Testis (tissue), 3 donors: Measurements from ENCODE around the gene MRPS25. TPM values are rescaled to one million over a fixed set of nuclear protein-coding genes. Genes with fewer than 3 reads are reported as not detected.
A peak's percentile ranks its signal among the peaks of the same experiment; 100 is the strongest.

Source experiments
- DNase-seq: peaks from one replicate; pipeline ENCODE4 v3.0.0-alpha.2; 2019
- H3K27ac ChIP-seq, 2 donors: fragments of 200-600 bp; sonication (generic); one replicate each; pipeline ENCODE4 v1.5.1; 2019
- H3K27me3 ChIP-seq: fragments of 200-600 bp; sonication (generic); one replicate; pipeline ENCODE4 v1.5.1; 2019
- H3K36me3 ChIP-seq: fragments of 200-600 bp; sonication (generic); one replicate; pipeline ENCODE4 v1.5.1; 2017; ENCODE audit warnings: low read depth; ENCODE audit errors: missing control alignments
- H3K4me1 ChIP-seq: fragments of 200-600 bp; sonication (generic); one replicate; pipeline ENCODE4 v1.5.1; 2019
- H3K4me3 ChIP-seq, 2 donors: fragments of 200-600 bp; sonication (generic); one replicate each; pipeline ENCODE4 v1.5.1; 2017 to 2019
- H3K9me3 ChIP-seq: fragments of 200-600 bp; sonication (generic); one replicate; pipeline ENCODE4 v1.5.1; 2017
- POLR2A ChIP-seq: fragments of 450-650 bp; IDR thresholded peaks from one replicate; pipeline ENCODE4 v1.6.1; 2017; ENCODE audit warnings: antibody characterized with exemption, mild to moderate bottlenecking, moderate library complexity
- WGBS, 2 donors: methylation state at CpG; one replicate each; pipeline ENCODE4 v1.1.5; 2018; 5-methylcytosine and 5-hydroxymethylcytosine counted together
- intact Hi-C: fragments of 100-400 bp; cut with DNase I; formaldehyde crosslinking; loops from one replicate; pipeline ENCODE4 v1.15.1; 2023; ENCODE audit warnings: low total_unique reads
- polyA plus RNA-seq: library from polyadenylated mRNA; stranded (reverse); fragments of 350-450 nt; fragmentation: Illumina TruSeq; extraction: RNeasy Lipid Tissue Mini Kit (QIAGEN cat#74804); gene quantifications from one replicate; pipeline ENCODE4 v1.2.3, GENCODE V29; 2014; ENCODE audit warnings: low read depth, low replicate concordance; ENCODE audit not compliant: insufficient read depth
- total RNA-seq, 2 donors: library from RNA; depleted of rRNA; stranded (reverse); fragments of >200 nt; gene quantifications; one replicate each; pipeline ENCODE4 v1.2.3, GENCODE V29; 2016
- TF ChIP-seq, protein P1 (sequence below), 3 experiments: fragments of 450-650 bp in 2 of 3; fragments of 200-600 bp in 1 of 3; sonication (generic) in 1 of 3; IDR thresholded peaks; one replicate each; pipeline ENCODE4 v1.5.1; 2016 to 2019; ENCODE audit warnings: antibody characterized with exemption in 3 of 3, mild to moderate bottlenecking in 2 of 3, moderate library complexity in 1 of 3

The MRPS25 gene
- total and polyA plus RNA-seq, 3 donors from 2014 or later, result 40.4 to 102 (median 55.4) TPM

DNA sequence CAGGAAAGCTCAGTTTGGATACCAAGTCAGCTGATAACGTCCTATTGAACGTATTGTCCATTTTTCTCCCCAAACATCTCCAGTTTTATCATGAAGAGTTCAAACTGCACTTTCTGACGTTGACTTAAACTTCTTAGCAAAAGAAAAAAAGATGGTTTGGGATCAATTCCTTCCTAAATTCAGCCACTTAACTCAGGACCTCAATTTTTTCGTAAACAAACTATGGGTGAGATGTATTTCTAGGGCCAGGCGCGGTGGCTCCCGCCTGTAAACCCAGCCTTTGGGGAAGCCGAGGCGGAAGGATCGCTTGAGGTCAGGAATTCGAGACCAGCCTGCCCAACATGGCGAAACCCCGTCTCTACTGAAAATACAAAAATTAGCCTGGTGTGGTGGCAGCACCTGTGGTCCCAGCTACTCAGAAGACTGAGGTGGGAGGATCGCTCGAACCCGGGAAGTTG is 464 bp upstream of the MRPS25 start:
- peaks cover 14% of the 10 kb centered on the region for H3K4me1 ChIP-seq
- intact Hi-C loops, result no loop called here
- no peaks in the 10 kb centered on the region for H3K36me3 ChIP-seq
- H3K4me3 ChIP-seq, result peak overlapping the region; percentile 73 to 87
- no peaks in the 10 kb centered on the region for H3K9me3 ChIP-seq
- 23 to 44% methylated on average over 16 of the region's 16 CpGs for WGBS, 2 donors
- no peak for DNase-seq
- H3K27me3 ChIP-seq, result no peaks in the 10 kb centered on the region
- H3K27ac ChIP-seq, result peak overlapping the region in 1 of 2 donors; percentile 82
- TF ChIP-seq, protein P1, sequence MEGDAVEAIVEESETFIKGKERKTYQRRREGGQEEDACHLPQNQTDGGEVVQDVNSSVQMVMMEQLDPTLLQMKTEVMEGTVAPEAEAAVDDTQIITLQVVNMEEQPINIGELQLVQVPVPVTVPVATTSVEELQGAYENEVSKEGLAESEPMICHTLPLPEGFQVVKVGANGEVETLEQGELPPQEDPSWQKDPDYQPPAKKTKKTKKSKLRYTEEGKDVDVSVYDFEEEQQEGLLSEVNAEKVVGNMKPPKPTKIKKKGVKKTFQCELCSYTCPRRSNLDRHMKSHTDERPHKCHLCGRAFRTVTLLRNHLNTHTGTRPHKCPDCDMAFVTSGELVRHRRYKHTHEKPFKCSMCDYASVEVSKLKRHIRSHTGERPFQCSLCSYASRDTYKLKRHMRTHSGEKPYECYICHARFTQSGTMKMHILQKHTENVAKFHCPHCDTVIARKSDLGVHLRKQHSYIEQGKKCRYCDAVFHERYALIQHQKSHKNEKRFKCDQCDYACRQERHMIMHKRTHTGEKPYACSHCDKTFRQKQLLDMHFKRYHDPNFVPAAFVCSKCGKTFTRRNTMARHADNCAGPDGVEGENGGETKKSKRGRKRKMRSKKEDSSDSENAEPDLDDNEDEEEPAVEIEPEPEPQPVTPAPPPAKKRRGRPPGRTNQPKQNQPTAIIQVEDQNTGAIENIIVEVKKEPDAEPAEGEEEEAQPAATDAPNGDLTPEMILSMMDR (IDR thresholded peaks at IDR 0.05), result no peak
- no peak for TF ChIP-seq POLR2A

DNA sequence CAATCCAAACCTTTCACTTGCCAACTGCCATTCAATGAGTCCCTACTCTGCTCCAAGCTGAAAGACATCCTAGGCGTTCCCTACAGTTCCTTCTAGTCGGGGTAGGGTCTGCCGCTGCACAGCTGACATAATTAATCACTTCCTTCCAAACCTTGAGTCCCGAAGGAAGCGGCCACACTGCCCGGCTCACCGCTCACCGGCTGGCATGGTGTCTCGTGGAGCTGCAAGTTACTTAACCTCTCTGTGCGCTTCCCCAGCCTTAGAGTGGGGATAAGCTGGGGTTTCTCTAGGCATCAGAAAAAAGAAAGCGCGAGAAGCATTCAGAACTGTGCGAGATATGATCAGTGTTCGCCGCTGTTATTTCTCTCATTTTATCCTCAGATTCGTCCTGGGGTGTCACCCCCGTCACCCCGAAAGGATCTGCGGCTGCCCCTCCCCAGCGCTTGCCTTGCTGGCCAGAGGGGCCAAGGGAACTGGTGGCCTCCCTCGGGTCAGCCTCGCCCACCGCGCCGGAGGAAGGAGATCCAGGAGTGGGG is 748 bp downstream of the MRPS25 start:
- Histone ChIP-seq H3K4me1 (peaks cover 14% of the 10 kb centered on the region), H3K27ac (peak overlapping the region; percentile 79 to 82), H3K36me3 (no peaks in the 10 kb centered on the region), H3K9me3 (no peaks in the 10 kb centered on the region), H3K27me3 (no peaks in the 10 kb centered on the region), H3K4me3 (peak overlapping the region; percentile 73 to 87)
- 2 to 3% methylated on average over 17 to 25 of the region's 25 CpGs for WGBS, 2 donors
- DNase-seq, result peak; percentile 42
- intact Hi-C loops, result no loop called here
- TF ChIP-seq, protein P1 (IDR thresholded peaks at IDR 0.05), result no peak
- TF ChIP-seq POLR2A, result no peak

DNA sequence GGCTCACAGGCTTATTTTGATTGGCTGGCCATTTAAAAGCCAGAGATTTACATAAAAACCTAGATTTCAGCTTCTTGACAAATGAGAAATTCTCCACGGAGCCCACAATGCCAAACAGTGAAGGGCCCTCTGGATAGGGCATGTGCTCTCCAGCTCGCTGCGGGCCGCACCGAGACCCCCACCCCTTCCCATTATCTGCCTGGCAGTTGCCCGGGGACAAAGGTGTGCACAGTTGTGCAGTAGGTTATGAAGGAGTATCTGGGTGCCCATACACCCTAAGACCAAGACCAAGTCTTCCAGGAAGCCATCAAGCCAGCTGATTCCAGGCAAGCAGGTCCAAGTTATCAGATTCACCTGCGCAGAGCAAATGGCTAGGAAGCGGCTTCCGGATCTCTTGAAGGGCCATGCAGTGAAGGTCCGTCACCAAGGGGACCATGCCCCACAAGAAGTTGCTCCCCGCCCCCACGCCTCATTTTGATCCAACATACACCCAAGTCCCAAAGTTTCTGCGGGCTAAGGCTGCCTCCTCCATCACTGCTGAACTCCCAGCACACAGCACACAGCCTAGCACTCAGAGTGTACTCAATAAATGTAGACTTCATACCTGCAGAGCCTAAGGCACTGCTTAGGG is 1.3 kb downstream of the MRPS25 start:
- 61 to 77% methylated on average over 13 of the region's 13 CpGs for WGBS, 2 donors
- Histone ChIP-seq H3K36me3 (no peaks in the 10 kb centered on the region), H3K4me1 (peaks cover 14% of the 10 kb centered on the region), H3K9me3 (no peaks in the 10 kb centered on the region), H3K4me3 (peak overlapping the region in 1 of 2 donors; percentile 73), H3K27ac (peak overlapping the region; percentile 79 to 82), H3K27me3 (no peaks in the 10 kb centered on the region)
- intact Hi-C loops, result no loop called here
- no peak for DNase-seq
- TF ChIP-seq, protein P1 (IDR thresholded peaks at IDR 0.05), result no peak
- TF ChIP-seq POLR2A, result no peak

DNA sequence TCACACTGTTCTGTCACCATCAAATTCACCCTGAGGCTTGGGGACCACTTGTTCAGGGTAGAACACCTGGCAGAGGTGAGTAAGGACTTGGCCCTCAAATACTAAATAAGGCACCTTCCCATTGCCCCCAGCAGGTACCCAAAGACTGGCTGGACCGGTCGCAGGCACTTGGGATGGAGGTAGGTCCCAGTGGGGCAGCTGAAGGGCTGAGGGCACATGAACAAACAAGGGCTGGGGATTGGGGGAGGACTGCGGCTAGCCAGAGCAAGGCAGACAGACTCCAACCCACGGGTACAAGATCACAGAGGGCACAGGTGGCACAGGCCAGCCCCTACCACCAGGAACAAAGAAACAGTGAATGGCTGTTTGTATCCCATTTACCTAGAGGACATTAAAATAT is 1.9 kb downstream of the MRPS25 start:
- Histone ChIP-seq H3K4me1 (peaks cover 14% of the 10 kb centered on the region), H3K27ac (no peak overlapping the region), H3K9me3 (no peaks in the 10 kb centered on the region), H3K4me3 (no peak overlapping the region), H3K36me3 (no peaks in the 10 kb centered on the region), H3K27me3 (no peaks in the 10 kb centered on the region)
- intact Hi-C loops, result no loop called here
- no peak for TF ChIP-seq POLR2A
- TF ChIP-seq, protein P1 (IDR thresholded peaks at IDR 0.05), result no peak
- DNase-seq, result no peak
- WGBS, 2 donors, result 68 to 70% methylated on average over 4 of the region's 4 CpGs

DNA sequence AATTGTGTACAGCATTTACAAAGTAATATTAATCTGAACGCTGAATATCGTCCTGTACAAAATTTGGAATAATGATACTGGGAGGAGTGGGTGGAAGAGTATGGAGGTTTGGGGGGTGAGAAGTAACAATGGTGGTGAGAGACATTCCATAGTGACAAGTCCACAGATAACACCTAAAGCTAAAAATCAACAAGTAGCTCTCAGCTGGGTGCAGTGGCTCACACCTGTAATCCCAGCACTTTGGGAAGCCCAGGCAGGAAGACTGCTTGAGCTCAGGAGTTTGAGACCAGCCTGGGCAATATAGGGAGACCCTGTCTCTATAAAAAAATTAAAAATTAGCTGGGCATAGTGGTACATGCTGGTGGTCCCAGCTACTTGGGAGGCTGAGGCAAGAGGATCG is 5.1 kb downstream of the MRPS25 start:
- intact Hi-C loops, result no loop called here
- WGBS, 2 donors, result 82 to 93% methylated on average over 3 of the region's 3 CpGs
- Histone ChIP-seq H3K36me3 (no peaks in the 10 kb centered on the region), H3K27me3 (no peaks in the 10 kb centered on the region), H3K4me3 (no peak overlapping the region), H3K27ac (no peak overlapping the region), H3K4me1 (peaks cover 14% of the 10 kb centered on the region), H3K9me3 (no peaks in the 10 kb centered on the region)
- TF ChIP-seq, protein P1 (IDR thresholded peaks at IDR 0.05), result no peak
- no peak for TF ChIP-seq POLR2A
- no peak for DNase-seq
